ENCODE measurements around the gene UNC80.

Gene UNC80

GRCh38 chr2:209876211-209876610 lies 104.6 kb downstream of the UNC80 start:
- no peak for DNase-seq (ENCODE audit: low read depth)

GRCh38 chr2:209878701-209879100 lies 107.1 kb downstream of the UNC80 start:
- DNase-seq (ENCODE audit: low read depth): no peak
- TF ChIP-seq MYC (IDR thresholded peaks at IDR 0.05; ENCODE audit: low read depth, low read length): no peak
- TF ChIP-seq CTCF (IDR thresholded peaks at IDR 0.05; ENCODE audit: low read depth, low read length): no peak
- no peak for TF ChIP-seq POLR2A (IDR thresholded peaks at IDR 0.05; ENCODE audit: extremely low read depth, insufficient read length)
- TF ChIP-seq MAX (IDR thresholded peaks at IDR 0.05; ENCODE audit: low read depth, low read length): no peak
- H3K4me3 ChIP-seq (ENCODE audit: low read depth, low read length): no peak overlapping the region

More at GRCh38 chr2:209876211-209876610, 104.6 kb downstream of the UNC80 start:
- TF ChIP-seq MAX (IDR thresholded peaks at IDR 0.05; ENCODE audit: low read depth, low read length) (no peak), CTCF (IDR thresholded peaks at IDR 0.05; ENCODE audit: low read depth, low read length) (no peak), POLR2A (IDR thresholded peaks at IDR 0.05; ENCODE audit: extremely low read depth, insufficient read length) (no peak), MYC (IDR thresholded peaks at IDR 0.05; ENCODE audit: low read depth, low read length) (no peak)
- no peak overlapping the region for H3K4me3 ChIP-seq (ENCODE audit: low read depth, low read length)

- TF ChIP-seq MAX (IDR thresholded peaks at IDR 0.05; ENCODE audit: low read depth, low read length) (no peak), POLR2A (IDR thresholded peaks at IDR 0.05; ENCODE audit: extremely low read depth, insufficient read length) (no peak), CTCF (IDR thresholded peaks at IDR 0.05; ENCODE audit: low read depth, low read length) (no peak), MYC (IDR thresholded peaks at IDR 0.05; ENCODE audit: low read depth, low read length) (no peak)
- no peak for DNase-seq (ENCODE audit: low read depth)
- no peak overlapping the region for H3K4me3 ChIP-seq (ENCODE audit: low read depth, low read length)
Observed at GRCh38 chr2:209900638-209901037, 129.0 kb downstream of the UNC80 start.

- no peak overlapping the region for H3K4me3 ChIP-seq (ENCODE audit: low read depth, low read length)
- no peak for DNase-seq (ENCODE audit: low read depth)
- TF ChIP-seq MYC (IDR thresholded peaks at IDR 0.05; ENCODE audit: low read depth, low read length): no peak
- no peak for TF ChIP-seq MAX (IDR thresholded peaks at IDR 0.05; ENCODE audit: low read depth, low read length)
- TF ChIP-seq CTCF (IDR thresholded peaks at IDR 0.05; ENCODE audit: low read depth, low read length): no peak
- TF ChIP-seq POLR2A (IDR thresholded peaks at IDR 0.05; ENCODE audit: extremely low read depth, insufficient read length): no peak
Observed at GRCh38 chr2:209901172-209901571, 129.5 kb downstream of the UNC80 start.

GRCh38 chr2:209905691-209906090 lies 134.1 kb downstream of the UNC80 start:
- TF ChIP-seq POLR2A (IDR thresholded peaks at IDR 0.05; ENCODE audit: extremely low read depth, insufficient read length) (no peak), MYC (IDR thresholded peaks at IDR 0.05; ENCODE audit: low read depth, low read length) (no peak), MAX (IDR thresholded peaks at IDR 0.05; ENCODE audit: low read depth, low read length) (no peak), CTCF (IDR thresholded peaks at IDR 0.05; ENCODE audit: low read depth, low read length) (no peak)
- no peak for DNase-seq (ENCODE audit: low read depth)
- no peak overlapping the region for H3K4me3 ChIP-seq (ENCODE audit: low read depth, low read length)

- TF ChIP-seq POLR2A (IDR thresholded peaks at IDR 0.05; ENCODE audit: extremely low read depth, insufficient read length) (no peak), CTCF (IDR thresholded peaks at IDR 0.05; ENCODE audit: low read depth, low read length) (no peak), MYC (IDR thresholded peaks at IDR 0.05; ENCODE audit: low read depth, low read length) (no peak), MAX (IDR thresholded peaks at IDR 0.05; ENCODE audit: low read depth, low read length) (no peak)
- H3K4me3 ChIP-seq (ENCODE audit: low read depth, low read length): no peak overlapping the region
- DNase-seq (ENCODE audit: low read depth): no peak
Observed at GRCh38 chr2:209907746-209908145, 136.1 kb downstream of the UNC80 start.
